ENCODE data around the gene CLCNKA.

Gene CLCNKA

DNA sequence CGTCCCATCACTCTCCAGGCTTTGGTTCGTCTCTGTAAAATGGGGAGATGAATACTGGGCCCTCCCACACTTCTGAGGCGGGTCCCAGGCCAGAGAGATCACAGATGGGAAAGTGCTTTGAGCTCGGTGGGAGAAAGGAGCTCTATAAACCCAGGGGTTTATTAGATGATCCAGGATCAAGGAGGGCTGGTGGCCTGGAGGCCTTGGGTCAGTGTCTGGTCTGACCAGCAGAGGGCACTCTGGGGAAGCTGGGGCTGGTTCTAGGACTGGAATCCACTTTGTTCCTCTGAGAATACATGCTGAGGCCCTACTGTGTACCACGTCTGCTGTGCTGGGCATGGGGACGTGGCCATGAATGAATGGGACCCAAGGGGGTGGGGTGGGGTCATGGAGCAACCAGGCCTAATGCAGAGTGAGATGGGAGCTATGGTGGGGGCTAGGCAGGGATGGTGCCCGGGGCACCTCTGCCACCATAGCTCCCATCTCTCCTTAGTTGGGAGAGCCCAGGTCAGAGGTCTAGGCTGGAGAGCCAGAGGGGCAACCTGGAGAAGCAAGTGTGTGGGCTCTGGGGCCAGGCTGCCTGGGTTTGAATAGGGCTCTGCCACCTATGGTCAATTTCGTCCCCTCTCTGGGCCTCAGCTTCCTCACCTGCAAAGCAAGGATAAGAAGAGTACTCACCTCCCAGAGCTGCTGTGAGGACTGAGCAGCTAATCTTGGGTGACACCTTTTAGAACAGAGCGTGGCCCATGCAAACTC lies 60.6 kb downstream of the CLCNKA start:
- peak; percentile 79 for DNase-seq

DNA sequence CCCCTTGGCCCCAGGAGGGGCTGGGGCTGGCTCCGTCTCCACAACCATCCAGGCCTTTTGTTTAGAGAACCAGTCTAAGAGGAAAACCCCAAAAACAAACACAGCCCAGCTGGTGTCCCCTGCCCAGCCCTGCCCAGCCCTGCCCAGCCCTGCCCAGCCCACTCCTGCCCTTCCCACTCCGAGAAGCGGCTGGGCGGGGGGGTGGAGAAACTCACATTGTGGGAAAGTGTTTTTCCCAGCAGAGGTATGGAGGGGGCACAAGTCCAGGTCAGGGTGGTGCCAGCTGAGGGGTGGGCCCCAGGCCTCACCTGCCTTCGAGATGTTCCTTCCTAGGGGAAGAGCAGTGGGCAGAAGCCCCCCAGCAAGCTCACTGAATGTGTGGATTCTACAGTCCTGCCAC lies 61.6 kb downstream of the CLCNKA start:
- DNase-seq = no peak
